Muscle layer of colon (tissue), 2 donors: ENCODE results near the gene SETD6.

ENCODE experiments used
- H3K27ac ChIP-seq: one replicate; pipeline ENCODE4 v1.7.0; 2013; ENCODE audit warnings: low read depth, mild to moderate bottlenecking, low read length, moderate library complexity
- H3K27me3 ChIP-seq, 2 donors: one replicate each; pipeline ENCODE4 v1.7.0; 2013; ENCODE audit warnings: low read length in 2 of 2, mild to moderate bottlenecking in 2 of 2; ENCODE audit not compliant: insufficient read depth in 2 of 2, control insufficient read depth in 1 of 2
- H3K36me3 ChIP-seq: one replicate; pipeline ENCODE4 v1.7.0; 2013; ENCODE audit warnings: mild to moderate bottlenecking, low read length; ENCODE audit not compliant: insufficient read depth
- H3K4me1 ChIP-seq: one replicate; pipeline ENCODE4 v1.7.0; 2013; ENCODE audit warnings: mild to moderate bottlenecking, low read length; ENCODE audit not compliant: insufficient read depth
- H3K4me3 ChIP-seq, 2 donors: one replicate each; pipeline ENCODE4 v1.7.0; 2013; ENCODE audit warnings: low read length in 2 of 2, low read depth in 1 of 2, mild to moderate bottlenecking in 1 of 2, moderate library complexity in 1 of 2
- H3K9ac ChIP-seq: one replicate; pipeline ENCODE4 v1.7.0; 2013; ENCODE audit warnings: low read length
- H3K9me3 ChIP-seq: one replicate; pipeline ENCODE4 v1.7.0; 2013; ENCODE audit warnings: mild to moderate bottlenecking, low read length
- donor health status: abdominal sarcoma.
- donor health status: Adenocarcinoma of cecum.

SETD6 gene

DNA sequence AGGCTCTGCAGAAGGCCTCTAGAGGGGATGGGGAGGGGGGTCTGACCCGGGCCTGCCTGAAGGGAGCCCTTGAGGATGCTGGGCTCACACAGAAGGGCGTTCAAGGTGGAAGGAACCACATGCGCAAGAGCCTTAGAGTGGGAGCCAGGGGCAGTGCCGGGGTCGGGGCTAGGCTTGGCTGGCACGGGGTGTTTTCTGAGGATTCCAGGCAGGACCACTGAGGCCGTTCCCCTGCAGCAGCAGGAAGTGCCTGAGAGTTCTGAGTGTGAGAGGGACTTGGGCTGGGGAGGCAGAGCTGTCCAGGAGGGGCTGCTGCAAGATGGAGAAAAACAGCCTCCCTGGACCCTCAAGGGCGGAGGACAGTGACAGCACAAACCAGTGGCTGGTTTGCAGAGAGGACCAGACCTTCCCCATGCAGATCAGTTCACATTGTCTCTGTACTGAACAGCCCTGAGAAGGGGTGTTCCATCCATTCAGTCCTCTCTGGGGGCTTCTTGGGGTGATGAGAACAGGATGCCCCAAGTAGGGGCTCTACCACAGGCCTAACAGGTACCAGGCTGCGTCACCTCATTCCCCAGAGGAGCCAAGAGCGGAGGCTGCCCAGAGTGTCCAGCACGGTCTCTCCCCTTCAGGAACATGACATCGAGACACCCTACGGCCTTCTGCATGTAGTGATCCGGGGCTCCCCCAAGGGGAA lies 12.0 kb upstream of the SETD6 start:
- no peak overlapping the region for H3K27ac ChIP-seq
- H3K4me3 ChIP-seq = no peak overlapping the region
- no peak overlapping the region for H3K9ac ChIP-seq
- H3K36me3 ChIP-seq = no peaks in the 10 kb centered on the region
- H3K4me1 ChIP-seq = no peaks in the 10 kb centered on the region
- no peaks in the 10 kb centered on the region for H3K9me3 ChIP-seq
- H3K27me3 ChIP-seq = peaks cover 23 to 34% of the 10 kb centered on the region in 2 donors

DNA sequence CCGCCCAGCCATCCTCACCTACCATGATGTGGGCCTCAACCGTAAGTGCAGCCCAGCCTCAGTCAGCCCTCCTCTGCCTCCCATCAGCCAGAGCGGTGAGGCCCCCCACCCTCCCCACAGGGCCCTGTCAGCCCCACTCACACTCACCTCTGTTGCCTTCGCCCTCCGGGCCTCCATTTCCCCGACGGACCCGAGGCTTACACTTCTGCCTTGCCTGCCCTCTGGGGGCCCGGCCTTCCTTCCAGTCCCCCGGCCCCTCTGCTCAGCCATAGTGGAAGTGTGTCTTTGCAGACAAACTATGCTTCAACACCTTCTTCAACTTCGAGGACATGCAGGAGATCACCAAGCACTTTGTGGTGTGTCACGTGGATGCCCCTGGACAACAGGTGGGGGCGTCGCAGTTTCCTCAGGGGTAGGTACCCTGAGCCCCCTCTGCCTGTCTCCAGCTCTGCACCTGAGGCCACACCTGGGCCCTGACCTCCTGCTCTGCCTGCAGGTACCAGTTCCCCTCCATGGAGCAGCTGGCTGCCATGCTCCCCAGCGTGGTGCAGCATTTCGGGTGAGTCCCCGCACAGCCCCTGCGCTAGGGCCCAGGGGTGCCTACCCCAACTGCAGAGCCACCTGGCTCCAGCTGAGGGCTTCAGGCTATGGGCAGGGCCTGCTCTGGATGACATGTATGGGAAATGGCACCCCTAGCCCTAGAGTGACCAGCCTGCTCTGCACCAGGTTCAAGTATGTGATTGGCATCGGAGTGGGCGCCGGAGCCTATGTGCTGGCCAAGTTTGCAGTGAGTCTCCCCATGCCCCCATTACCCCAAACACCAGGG lies 11.2 kb upstream of the SETD6 start:
- Histone ChIP-seq H3K36me3 (no peaks in the 10 kb centered on the region), H3K4me1 (no peaks in the 10 kb centered on the region), H3K9ac (no peak overlapping the region), H3K27ac (no peak overlapping the region), H3K9me3 (no peaks in the 10 kb centered on the region), H3K27me3 (peaks cover 23 to 34% of the 10 kb centered on the region in 2 donors), H3K4me3 (no peak overlapping the region)

DNA sequence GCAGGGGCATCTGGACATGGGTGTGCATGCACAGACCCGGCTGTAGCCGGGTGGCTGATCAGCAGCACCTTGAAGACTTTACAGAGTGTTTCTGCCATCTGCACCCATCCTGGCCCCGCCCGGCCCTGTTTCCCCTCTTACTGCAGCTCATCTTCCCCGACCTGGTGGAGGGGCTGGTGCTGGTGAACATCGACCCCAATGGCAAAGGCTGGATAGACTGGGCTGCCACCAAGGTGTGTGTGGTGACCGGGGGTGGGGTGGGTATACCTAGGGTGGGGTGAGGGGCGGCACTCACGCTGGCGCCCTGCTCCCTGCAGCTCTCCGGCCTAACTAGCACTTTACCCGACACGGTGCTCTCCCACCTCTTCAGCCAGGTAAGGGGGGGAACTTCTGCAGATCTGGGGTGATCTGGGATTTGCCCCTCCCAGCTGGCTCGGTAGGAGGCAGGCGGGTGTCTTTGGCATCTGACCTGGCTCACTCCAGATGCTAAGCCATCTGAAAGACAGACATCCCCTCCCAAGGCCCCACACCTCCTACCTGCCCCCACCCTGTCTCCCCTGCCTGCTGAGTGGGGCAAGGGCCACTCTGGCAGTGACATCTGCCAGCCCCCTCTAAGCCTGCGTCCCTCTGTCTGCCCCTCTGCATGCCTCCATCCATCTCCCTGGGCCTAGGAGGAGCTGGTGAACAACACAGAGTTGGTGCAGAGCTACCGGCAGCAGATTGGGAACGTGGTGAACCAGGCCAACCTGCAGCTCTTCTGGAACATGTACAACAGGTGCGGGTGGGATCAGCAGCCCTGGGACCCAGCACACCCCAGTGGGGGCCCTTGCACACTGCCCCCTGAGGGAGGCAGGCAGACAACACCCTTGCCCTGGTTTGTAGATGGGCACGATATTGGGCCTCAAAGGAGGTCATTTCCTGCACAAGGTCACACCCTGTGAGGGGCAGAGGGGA lies 8.8 kb upstream of the SETD6 start:
- no peak overlapping the region for H3K9ac ChIP-seq
- H3K27me3 ChIP-seq = peaks cover 11 to 17% of the 10 kb centered on the region in 2 donors
- no peaks in the 10 kb centered on the region for H3K36me3 ChIP-seq
- no peak overlapping the region for H3K27ac ChIP-seq
- no peak overlapping the region for H3K4me3 ChIP-seq
- no peaks in the 10 kb centered on the region for H3K9me3 ChIP-seq
- no peaks in the 10 kb centered on the region for H3K4me1 ChIP-seq

DNA sequence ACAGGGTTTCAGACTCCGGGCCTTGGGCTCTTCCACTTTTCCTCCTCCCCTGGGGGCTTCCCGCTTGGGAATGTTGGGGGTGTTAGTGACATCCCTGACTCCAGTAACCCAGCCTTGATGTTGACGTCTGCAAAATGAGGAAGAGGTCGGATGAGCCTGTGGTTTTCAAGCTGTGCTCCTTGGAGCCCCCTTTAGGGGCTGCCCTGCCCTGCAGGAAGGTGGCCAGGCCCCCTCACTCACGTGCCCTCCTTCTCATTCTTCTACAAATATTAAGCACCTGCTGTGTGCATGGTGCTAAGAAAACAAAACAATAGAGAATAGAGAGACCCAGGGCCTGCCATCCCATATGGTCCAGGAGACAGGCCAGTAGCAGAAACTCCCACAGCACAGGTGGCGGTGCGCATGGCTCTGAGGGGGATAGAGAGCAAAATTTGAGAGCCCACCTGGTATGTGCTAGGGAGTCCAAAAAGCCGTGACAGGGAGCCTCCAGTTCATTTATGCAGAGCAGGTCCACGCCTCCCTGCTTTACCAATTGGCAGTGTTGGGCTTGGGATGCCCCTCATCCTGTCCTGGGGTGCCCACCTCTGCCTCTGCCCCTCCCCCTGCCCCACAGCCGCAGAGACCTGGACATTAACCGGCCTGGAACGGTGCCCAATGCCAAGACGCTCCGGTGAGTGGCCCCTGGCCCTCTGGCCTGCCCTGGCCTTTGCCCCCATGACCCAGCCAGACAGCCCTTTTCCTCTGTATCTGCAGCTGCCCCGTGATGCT lies 7.9 kb upstream of the SETD6 start:
- H3K9ac ChIP-seq = no peak overlapping the region
- H3K9me3 ChIP-seq = no peaks in the 10 kb centered on the region
- H3K36me3 ChIP-seq = no peaks in the 10 kb centered on the region
- H3K4me3 ChIP-seq = no peak overlapping the region
- H3K27ac ChIP-seq = no peak overlapping the region
- H3K27me3 ChIP-seq = peaks cover 6 to 9% of the 10 kb centered on the region in 2 donors
- no peaks in the 10 kb centered on the region for H3K4me1 ChIP-seq

DNA sequence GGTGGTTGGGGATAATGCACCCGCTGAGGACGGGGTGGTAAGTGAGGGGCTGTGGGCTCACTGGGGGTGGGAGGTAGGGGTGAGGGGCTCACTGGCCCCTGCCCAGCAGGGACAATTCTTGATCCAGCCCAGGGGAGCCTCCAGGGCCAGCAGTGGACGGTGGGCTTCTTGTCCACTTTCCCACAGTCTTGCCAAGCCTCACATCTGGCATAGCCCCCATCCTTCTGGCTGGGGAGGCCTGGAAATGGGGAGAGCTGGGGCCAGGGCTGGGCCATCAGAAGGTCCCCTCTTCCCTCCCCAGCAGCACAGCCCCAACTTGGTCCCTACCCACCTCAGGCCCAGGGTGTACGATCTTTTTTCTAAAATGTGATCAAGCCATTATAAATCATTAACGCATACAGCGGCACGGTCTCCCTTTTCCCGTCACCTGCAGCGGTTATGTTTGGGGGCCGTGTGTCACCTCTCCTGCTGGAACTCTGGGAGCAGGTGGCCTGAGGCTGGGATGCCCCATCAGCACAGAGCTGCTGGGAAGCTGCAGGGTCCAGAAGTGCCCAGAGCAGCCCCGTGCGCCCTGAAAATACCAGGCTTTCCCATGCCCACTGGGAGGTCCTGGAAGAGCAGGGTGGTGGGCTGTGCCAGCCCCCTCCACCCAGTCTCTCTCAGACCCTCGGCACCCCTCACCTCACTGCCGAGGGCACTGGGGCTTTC lies 7.2 kb upstream of the SETD6 start:
- H3K4me1 ChIP-seq = no peaks in the 10 kb centered on the region
- H3K9me3 ChIP-seq = no peaks in the 10 kb centered on the region
- no peak overlapping the region for H3K4me3 ChIP-seq
- H3K27ac ChIP-seq = no peak overlapping the region
- no peaks in the 10 kb centered on the region for H3K36me3 ChIP-seq
- no peak overlapping the region for H3K9ac ChIP-seq
- peaks cover 0 to 8% of the 10 kb centered on the region in 2 donors for H3K27me3 ChIP-seq

DNA sequence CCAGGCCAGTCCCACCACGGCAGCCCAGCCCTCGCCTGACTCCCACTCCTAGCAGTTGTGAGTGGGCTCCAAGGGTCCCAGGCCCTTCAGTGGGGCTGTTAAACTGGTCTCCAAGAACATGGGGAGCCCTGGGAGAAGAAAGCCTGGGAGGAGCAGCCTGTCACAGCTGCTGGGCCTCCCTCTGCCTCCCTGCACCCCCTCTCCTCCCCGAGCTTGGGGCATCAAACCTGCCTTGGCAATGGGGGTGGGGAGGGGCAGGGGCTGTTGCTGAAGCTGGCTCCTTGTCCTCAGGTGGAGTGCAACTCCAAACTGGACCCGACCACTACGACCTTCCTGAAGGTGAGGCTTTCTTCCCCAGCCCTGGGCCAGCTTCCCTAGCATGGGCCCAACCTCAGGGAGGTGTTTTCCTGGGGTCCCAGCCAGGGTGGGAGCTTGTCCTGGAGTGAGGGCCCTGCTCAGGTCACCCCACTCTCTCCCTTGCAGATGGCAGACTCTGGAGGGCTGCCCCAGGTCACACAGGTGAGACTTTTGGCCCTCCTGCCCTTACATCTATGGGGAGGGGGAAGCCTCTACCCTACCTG lies 6.6 kb upstream of the SETD6 start:
- H3K4me1 ChIP-seq = no peaks in the 10 kb centered on the region
- no peak overlapping the region for H3K4me3 ChIP-seq
- peaks cover 0 to 8% of the 10 kb centered on the region in 2 donors for H3K27me3 ChIP-seq
- H3K36me3 ChIP-seq = no peaks in the 10 kb centered on the region
- H3K9me3 ChIP-seq = no peaks in the 10 kb centered on the region
- no peak overlapping the region for H3K27ac ChIP-seq
- H3K9ac ChIP-seq = no peak overlapping the region

DNA sequence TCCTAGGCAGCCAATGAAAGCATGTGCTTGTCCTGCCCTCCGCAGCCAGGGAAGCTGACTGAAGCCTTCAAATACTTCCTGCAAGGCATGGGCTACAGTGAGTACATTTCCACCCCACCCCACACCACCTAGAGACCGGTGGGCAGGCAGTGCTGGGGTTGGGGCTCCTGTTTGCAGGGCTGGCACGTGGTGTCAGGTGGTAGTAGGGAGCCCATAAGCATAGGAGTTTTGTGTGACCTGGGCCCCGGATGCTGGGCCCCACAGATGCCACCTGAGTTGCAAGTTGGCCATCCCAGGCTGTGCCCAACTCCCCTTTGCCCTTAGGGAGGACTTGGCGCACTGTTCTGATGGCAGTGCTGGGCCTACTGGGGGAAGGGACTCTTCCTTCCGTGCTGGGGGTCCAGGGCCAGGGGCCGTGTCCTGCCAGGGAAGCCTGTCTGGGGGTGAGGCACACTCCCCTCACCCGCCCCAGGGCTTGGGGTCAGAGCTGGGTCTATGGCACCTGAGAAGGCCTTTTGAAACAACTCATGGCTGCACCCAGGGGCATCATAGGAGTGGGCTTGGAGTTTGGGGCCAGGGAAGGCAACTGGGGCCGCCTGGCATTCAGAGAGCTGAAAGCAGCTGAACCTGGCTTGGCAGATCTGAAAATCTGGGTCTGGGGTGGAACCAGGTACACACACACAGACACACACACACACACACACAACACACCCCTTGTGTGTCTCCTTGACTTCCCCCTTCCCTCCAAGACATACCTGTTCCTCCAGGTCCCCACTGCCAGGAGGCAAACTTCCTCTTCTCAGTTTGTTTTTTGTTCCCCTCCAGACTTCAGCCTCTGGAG lies 5.8 kb upstream of the SETD6 start:
- no peaks in the 10 kb centered on the region for H3K9me3 ChIP-seq
- H3K36me3 ChIP-seq = no peaks in the 10 kb centered on the region
- no peak overlapping the region for H3K4me3 ChIP-seq
- H3K9ac ChIP-seq = no peak overlapping the region
- H3K27ac ChIP-seq = no peak overlapping the region
- peaks cover 0 to 8% of the 10 kb centered on the region in 2 donors for H3K27me3 ChIP-seq
- no peaks in the 10 kb centered on the region for H3K4me1 ChIP-seq

DNA sequence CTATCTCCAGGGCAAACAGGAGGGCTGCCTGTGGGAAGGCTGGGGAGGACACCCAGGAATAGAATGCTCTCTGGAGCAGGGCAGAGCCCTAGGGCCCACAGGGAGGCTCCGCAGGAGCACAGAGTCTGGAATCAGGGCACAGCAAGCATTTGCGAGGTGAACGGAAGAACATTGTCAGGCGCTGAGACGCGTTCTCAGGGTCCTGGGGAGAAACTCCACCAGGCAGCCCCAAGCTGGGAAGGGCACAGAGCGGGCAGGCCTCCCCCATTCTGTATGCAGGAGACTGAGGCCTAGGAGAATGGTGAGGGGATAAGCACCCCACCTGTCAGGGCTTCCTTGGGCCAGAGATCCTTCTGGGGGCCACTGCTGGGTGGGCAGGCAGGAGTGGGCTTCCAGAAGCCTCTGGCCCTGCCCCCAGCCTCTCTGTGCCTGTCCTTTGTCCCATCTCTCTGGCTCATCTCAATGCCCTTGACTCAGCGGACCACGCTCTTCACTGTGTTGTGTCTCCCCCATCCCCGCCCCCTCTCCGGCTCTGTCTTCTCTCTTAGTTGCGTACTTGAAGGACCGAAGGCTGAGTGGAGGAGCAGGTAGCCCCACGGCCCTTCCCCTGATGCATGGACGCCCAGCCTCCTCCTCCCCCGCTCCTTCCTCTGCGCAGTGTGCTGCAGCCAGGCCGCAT lies 5.1 kb upstream of the SETD6 start:
- no peak overlapping the region for H3K27ac ChIP-seq
- H3K4me1 ChIP-seq = no peaks in the 10 kb centered on the region
- H3K27me3 ChIP-seq = peaks cover 0 to 8% of the 10 kb centered on the region in 2 donors
- H3K36me3 ChIP-seq = no peaks in the 10 kb centered on the region
- H3K9me3 ChIP-seq = no peaks in the 10 kb centered on the region
- H3K9ac ChIP-seq = no peak overlapping the region
- no peak overlapping the region for H3K4me3 ChIP-seq

DNA sequence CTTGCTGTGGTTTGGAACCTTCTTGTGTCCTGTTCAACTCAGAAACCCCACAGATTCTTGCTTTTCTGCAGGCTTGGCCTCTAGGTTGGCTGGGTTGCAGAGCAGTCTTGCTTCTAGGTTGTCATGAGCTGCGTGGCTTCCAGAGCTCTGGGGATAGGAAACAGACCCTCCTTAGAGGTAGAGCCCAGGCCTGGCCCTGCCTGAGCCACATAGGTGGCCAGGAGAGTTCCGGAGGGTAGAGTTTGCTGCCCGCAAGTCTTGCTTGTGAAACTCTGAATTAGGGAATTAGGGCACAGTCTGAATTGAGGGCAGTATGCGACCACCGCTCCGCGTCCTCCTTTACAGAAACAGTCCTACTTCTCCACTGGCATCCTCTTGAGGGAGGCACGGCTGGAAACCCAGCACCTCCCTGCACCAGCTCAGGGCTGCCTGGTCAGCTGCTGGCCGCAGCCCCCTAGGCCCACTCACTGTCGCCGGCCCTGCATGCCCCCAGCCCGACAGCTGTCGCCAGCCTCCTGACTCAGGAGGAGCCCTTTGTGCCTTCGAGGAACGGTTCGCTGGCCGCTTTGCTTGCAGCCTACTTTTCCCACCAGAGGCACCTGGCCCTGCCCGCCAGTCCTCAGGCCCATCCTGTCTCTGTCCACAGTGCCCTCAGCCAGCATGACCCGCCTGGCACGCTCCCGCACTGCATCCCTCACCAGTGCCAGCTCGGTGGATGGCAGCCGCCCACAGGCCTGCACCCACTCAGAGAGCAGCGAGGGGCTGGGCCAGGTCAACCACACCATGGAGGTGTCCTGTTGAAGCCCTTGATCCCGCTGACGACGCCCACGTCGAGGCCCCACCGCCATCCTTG lies 4.3 kb upstream of the SETD6 start:
- Histone ChIP-seq H3K4me3 (no peak overlapping the region), H3K9ac (no peak overlapping the region), H3K4me1 (no peaks in the 10 kb centered on the region), H3K27me3 (peaks cover 0 to 8% of the 10 kb centered on the region in 2 donors), H3K27ac (no peak overlapping the region), H3K9me3 (no peaks in the 10 kb centered on the region), H3K36me3 (no peaks in the 10 kb centered on the region)
